Colonic mucosa (tissue), 4 donors: ENCODE data around the gene RAB3C. TPM values are rescaled to one million over a fixed set of nuclear protein-coding genes. Genes with fewer than 3 reads are reported as not detected.

Source experiments
- DNase-seq: peaks from one replicate; pipeline ENCODE4 v3.0.0-alpha.2; 2020
- H3K27ac ChIP-seq: fragments of 200-600 bp; one replicate; pipeline ENCODE4 v1.8.0; 2021
- H3K27me3 ChIP-seq: fragments of 200-600 bp; one replicate; pipeline ENCODE4 v1.8.0; 2021
- H3K36me3 ChIP-seq: fragments of 200-600 bp; one replicate; pipeline ENCODE4 v1.8.0; 2021
- H3K4me1 ChIP-seq: fragments of 200-600 bp; one replicate; pipeline ENCODE4 v1.8.0; 2021; ENCODE audit warnings: mild to moderate bottlenecking
- H3K4me3 ChIP-seq: fragments of 200-600 bp; one replicate; pipeline ENCODE4 v1.8.0; 2021
- H3K9ac ChIP-seq, 2 donors: one replicate each; pipeline ENCODE4 v1.7.0; 2013; ENCODE audit warnings: control low read depth in 2 of 2, low read depth in 2 of 2, low read length in 2 of 2
- H3K9me3 ChIP-seq: fragments of 200-600 bp; one replicate; pipeline ENCODE4 v1.8.0; 2021
- intact Hi-C: fragments of 100-400 bp; cut with DNase I; formaldehyde crosslinking; loops from one replicate; pipeline ENCODE4 v1.14.1; 2022
- total RNA-seq, 2 donors: library from RNA; stranded (reverse); fragmentation: NEBNext Ultra II Directional in 1 of 2; extraction: Animal tissue kit (Norgen Biotek cat#: 25700) in 1 of 2; gene quantifications; one replicate each; pipeline ENCODE4 v1.2.1, GENCODE V29; 2021
- TF ChIP-seq, protein P1 (sequence below): fragments of 200-600 bp; IDR thresholded peaks from one replicate; pipeline ENCODE4 v1.8.0; 2022; ENCODE audit warnings: antibody characterized with exemption, mild to moderate bottlenecking
- donor health status: healthy.
- donor health status: DM: no; HTN: no; CAD: no.
- donor health status: DM: no; HTN: no; CAD: no.

Gene RAB3C
- total RNA-seq, 2 donors from 2014 or later, result 1.1 to 1.2 TPM

DNA sequence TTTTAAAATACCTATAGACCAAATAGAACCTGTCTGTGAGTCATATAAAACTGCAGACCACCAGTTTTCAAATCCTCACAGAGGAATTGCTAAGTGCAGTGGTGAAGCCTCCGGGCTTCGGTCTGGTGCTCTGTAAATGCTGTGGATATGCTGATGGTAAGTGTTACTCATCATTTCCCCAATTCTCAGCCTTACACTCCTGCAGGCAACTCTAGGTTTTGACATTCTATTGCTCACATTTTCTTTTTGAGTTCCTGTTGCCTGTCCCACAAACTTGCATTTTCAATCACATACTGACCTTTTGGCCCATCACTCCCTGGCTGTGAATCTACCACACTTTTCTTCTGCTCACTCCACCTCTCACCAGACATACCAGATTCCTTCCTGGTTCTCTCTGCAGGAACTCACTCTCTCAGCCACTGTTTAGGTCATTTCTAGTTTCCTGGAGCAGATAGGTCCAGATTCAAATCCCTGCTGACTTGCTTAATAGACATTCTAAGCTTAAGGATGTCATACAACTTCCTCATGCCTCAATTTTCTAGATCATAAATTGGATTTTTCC lies 192.9 kb downstream of the RAB3C start:
- H3K27ac ChIP-seq, result no peak overlapping the region
- H3K4me1 ChIP-seq, result no peaks in the 10 kb centered on the region
- no peaks in the 10 kb centered on the region for H3K9me3 ChIP-seq
- H3K9ac ChIP-seq, result no peak overlapping the region
- intact Hi-C loops, result no loop called here
- no peak overlapping the region for H3K4me3 ChIP-seq
- H3K27me3 ChIP-seq, result no peaks in the 10 kb centered on the region
- TF ChIP-seq, protein P1, sequence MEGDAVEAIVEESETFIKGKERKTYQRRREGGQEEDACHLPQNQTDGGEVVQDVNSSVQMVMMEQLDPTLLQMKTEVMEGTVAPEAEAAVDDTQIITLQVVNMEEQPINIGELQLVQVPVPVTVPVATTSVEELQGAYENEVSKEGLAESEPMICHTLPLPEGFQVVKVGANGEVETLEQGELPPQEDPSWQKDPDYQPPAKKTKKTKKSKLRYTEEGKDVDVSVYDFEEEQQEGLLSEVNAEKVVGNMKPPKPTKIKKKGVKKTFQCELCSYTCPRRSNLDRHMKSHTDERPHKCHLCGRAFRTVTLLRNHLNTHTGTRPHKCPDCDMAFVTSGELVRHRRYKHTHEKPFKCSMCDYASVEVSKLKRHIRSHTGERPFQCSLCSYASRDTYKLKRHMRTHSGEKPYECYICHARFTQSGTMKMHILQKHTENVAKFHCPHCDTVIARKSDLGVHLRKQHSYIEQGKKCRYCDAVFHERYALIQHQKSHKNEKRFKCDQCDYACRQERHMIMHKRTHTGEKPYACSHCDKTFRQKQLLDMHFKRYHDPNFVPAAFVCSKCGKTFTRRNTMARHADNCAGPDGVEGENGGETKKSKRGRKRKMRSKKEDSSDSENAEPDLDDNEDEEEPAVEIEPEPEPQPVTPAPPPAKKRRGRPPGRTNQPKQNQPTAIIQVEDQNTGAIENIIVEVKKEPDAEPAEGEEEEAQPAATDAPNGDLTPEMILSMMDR, result no peak
- DNase-seq, result no peak
- no peaks in the 10 kb centered on the region for H3K36me3 ChIP-seq

DNA sequence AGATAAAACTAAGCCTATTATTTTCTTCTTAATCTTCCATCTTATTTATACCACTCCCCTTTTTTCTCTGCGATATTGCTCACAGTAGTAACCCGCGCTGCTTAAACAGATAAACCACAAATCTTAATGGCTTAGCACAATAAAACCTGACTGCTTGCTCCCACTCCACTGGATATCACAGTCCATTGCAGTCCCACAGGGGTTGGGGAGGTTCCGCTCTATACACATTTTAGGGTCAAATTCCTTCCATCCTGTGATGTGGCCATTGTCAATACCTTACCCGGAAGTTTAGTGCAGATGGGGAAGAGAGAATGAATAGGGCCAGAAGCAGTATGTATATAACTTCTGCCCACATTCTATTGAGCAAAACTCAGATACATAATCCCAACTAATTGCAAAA lies 193.7 kb downstream of the RAB3C start:
- Histone ChIP-seq H3K4me3 (no peak overlapping the region), H3K4me1 (no peaks in the 10 kb centered on the region), H3K27ac (no peak overlapping the region), H3K36me3 (no peaks in the 10 kb centered on the region), H3K9me3 (no peaks in the 10 kb centered on the region), H3K27me3 (no peaks in the 10 kb centered on the region), H3K9ac (no peak overlapping the region)
- intact Hi-C loops, result no loop called here
- no peak for DNase-seq
- TF ChIP-seq, protein P1, result no peak

DNA sequence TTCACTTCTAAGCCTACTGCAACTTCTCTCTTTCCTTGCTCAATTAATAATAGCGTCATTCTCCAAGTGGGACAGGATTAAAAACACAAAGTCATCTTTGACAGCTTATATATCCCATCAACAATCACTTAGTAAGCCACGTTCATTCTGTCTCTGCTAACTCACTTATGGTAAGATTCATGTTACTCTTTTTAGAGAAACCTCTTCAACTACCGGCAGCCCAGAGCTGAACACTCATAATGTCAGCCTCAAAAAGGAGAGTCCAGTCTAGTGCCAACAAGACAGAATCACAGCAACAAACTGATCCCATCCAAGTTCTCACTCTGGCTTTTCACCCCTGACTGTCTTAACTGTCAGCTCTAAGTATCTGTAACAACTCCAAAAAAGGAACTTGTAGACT lies 196.0 kb downstream of the RAB3C start:
- DNase-seq, result no peak
- TF ChIP-seq, protein P1, result no peak
- no peaks in the 10 kb centered on the region for H3K36me3 ChIP-seq
- intact Hi-C loops, result no loop called here
- no peak overlapping the region for H3K4me3 ChIP-seq
- no peaks in the 10 kb centered on the region for H3K9me3 ChIP-seq
- no peak overlapping the region for H3K9ac ChIP-seq
- H3K27ac ChIP-seq, result no peak overlapping the region
- no peaks in the 10 kb centered on the region for H3K27me3 ChIP-seq
- H3K4me1 ChIP-seq, result no peaks in the 10 kb centered on the region

DNA sequence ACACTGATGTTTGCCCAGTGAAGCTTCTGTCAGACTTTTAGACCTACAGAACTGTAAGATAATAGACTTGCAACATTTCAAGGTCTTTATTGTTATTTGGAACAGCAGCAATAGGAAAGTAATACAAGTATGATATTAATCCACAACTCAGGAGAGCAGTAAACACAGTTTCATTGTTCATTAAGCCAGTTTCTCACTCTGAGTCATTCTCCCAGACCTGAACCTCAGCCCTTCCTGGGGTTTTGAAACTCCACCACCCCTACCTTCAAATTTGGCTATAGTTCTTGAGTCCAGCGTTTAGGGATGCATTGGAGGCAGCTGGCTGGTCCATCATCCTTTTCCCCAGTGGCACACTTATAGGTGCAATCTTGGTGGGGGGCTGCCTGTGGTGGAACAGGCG lies 203.2 kb downstream of the RAB3C start:
- Histone ChIP-seq H3K27ac (no peak overlapping the region), H3K36me3 (no peaks in the 10 kb centered on the region), H3K9ac (no peak overlapping the region), H3K27me3 (no peaks in the 10 kb centered on the region), H3K4me1 (no peaks in the 10 kb centered on the region), H3K4me3 (no peak overlapping the region), H3K9me3 (no peaks in the 10 kb centered on the region)
- TF ChIP-seq, protein P1, result no peak
- intact Hi-C loops, result no loop called here
- no peak for DNase-seq

DNA sequence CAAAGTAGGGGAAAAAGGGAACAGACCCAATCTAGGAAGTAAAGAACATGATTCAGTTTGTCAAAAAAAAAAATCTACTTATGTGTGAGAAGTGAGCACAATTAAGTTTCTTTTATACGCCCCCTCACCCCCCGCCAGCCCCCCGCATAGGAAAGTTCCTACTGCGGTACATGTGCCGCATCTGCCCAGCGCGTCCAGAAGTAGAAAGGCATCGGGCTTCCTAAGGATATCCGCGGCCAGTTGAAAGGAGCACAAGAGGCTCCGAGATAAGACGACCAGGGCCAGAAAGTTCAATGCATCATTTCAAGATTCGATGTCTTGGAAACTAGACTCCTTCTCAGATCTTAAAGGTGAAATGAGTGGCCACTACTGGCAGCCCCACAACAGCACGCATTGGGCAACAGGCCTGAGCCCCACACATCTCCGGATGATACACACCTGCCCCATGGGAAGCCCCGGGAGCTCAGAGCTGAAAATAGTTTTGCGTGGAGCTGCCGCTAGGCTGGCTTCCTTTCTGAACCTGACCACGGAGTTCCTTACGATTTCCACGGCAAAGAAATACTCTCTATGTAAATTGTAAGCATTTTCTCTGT lies 203.9 kb downstream of the RAB3C start:
- TF ChIP-seq, protein P1, result no peak
- Histone ChIP-seq H3K27me3 (no peaks in the 10 kb centered on the region), H3K36me3 (no peaks in the 10 kb centered on the region), H3K4me3 (no peak overlapping the region), H3K9ac (no peak overlapping the region), H3K4me1 (no peaks in the 10 kb centered on the region), H3K27ac (no peak overlapping the region), H3K9me3 (no peaks in the 10 kb centered on the region)
- DNase-seq, result no peak
- intact Hi-C loops, result no loop called here
